ENCODE results near the gene FAM234A.
"Not testable (repeated sequence)": the region's sequence is repeated elsewhere in the genome, so short reads cannot be mapped to it uniquely, and the experiment has no call there.

Gene FAM234A

DNA sequence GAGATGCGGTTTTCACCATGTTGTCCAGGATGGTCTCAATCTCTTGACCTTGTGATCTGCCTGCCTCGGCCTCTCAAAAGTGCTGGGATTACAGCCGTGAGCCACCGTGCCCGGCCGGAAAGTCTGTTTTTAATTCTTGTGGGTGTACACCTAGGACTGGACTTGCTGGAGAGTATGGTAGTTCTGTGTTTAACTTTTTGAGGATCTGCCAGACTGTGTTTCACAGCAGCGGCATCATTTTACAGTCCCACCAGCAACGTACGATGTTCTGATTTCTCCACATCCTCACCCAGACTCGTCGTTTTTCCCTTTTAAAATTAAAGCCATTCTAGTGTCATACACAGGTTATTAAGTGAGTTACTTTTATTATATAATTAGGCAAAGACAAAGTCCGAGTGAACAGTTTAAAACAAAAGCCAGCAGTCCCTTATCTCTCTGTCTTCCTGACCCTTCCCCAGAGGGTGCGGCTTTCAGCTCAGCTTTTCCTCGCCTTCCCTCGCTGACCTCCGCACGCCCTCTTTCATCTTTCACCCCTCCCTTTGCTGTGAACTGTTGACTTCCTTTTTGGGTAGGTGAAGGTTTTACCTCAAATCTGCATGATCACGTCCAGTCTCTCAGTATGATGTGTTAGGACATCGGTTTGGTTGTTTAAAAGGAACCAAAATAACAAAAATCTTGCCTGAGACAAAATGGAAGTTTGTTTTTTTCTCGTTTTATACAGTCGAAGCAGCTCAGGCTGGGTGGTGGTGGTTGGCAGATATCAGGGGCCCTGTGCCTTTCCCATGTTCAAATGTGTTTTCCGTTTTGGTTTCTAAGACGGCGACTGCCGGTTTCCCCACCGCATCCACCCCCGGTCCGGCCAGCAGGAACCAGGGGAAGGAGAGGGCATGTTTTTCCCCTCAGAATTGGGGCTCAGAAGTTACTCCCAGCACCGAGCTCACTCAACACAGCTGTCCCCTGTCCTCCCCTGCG lies 18.0 kb downstream of the FAM234A start:
- Histone ChIP-seq H3K27ac (no peak overlapping the region), H3K4me3 (IDR thresholded peaks at IDR 0.05; ENCODE audit: insufficient read depth, low read depth, low read length) (no peak overlapping the region), H3K4me2 (no peak overlapping the region), H3K9ac (no peak overlapping the region), H3K27me3 (ENCODE audit: insufficient read depth, low read depth) (no peaks in the 10 kb centered on the region), H4K20me1 (ENCODE audit: insufficient read depth) (no peaks in the 10 kb centered on the region), H2AFZ (ENCODE audit: low read depth) (no peak overlapping the region), H3K36me3 (ENCODE audit: insufficient read depth) (no peaks in the 10 kb centered on the region), H3K4me1 (ENCODE audit: low read depth, poor library complexity, severe bottlenecking) (no peaks in the 10 kb centered on the region), H3K79me2 (ENCODE audit: insufficient read depth, low read depth) (no peaks in the 10 kb centered on the region)
- TF ChIP-seq, protein P1, sequence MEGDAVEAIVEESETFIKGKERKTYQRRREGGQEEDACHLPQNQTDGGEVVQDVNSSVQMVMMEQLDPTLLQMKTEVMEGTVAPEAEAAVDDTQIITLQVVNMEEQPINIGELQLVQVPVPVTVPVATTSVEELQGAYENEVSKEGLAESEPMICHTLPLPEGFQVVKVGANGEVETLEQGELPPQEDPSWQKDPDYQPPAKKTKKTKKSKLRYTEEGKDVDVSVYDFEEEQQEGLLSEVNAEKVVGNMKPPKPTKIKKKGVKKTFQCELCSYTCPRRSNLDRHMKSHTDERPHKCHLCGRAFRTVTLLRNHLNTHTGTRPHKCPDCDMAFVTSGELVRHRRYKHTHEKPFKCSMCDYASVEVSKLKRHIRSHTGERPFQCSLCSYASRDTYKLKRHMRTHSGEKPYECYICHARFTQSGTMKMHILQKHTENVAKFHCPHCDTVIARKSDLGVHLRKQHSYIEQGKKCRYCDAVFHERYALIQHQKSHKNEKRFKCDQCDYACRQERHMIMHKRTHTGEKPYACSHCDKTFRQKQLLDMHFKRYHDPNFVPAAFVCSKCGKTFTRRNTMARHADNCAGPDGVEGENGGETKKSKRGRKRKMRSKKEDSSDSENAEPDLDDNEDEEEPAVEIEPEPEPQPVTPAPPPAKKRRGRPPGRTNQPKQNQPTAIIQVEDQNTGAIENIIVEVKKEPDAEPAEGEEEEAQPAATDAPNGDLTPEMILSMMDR (conservative IDR thresholded peaks at IDR 0.05; ENCODE audit: low read depth, low read length): no peak

DNA sequence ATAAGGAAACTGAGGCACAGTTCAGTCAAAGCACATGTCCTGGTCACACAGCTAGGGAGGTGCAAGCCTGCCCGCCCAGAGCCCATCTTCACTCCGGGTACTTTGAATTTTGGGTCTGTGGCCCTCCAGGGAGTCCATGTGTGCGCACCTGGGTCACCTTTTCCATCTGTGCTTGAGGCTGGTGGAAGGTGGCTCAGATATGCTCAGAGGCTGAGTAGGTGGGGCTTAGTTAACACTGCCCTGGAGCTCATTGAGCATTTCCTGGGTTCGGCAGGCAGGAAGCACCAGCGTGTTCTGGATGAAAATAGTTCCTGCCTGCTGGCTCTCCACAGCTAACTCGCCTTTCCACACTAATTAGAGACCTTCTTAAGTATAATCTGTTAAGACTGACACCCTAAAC lies 19.2 kb downstream of the FAM234A start:
- no peaks in the 10 kb centered on the region for H3K36me3 ChIP-seq (ENCODE audit: insufficient read depth)
- no peak overlapping the region for H3K27ac ChIP-seq
- H3K4me1 ChIP-seq (ENCODE audit: low read depth, poor library complexity, severe bottlenecking): no peaks in the 10 kb centered on the region
- H3K4me2 ChIP-seq: no peak overlapping the region
- no peaks in the 10 kb centered on the region for H3K27me3 ChIP-seq (ENCODE audit: insufficient read depth, low read depth)
- no peak overlapping the region for H3K4me3 ChIP-seq (IDR thresholded peaks at IDR 0.05; ENCODE audit: insufficient read depth, low read depth, low read length)
- no peak overlapping the region for H2AFZ ChIP-seq (ENCODE audit: low read depth)
- H3K79me2 ChIP-seq (ENCODE audit: insufficient read depth, low read depth): no peaks in the 10 kb centered on the region
- no peak overlapping the region for H3K9ac ChIP-seq
- no peaks in the 10 kb centered on the region for H4K20me1 ChIP-seq (ENCODE audit: insufficient read depth)
- TF ChIP-seq, protein P1 (conservative IDR thresholded peaks at IDR 0.05; ENCODE audit: low read depth, low read length): no peak

DNA sequence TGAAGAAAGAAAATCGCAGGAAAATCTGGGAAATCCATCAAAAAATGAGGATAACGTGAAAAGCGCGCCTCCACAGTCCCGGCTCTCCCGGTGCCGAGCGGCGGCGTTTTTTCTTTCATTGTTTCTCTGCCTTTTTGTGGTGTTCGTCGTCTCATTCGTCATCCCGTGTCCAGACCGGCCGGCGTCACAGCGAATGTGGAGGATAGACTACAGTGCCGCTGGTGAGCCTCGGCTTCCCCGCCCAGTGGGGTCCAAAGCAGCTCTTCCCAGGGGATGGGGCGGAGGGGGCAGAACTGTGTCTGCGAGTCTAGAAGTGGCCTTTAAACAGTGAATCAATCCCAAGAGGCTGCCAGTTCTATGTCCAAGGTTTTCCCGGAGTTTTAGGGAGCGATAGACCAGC lies 19.8 kb downstream of the FAM234A start:
- TF ChIP-seq, protein P1 (conservative IDR thresholded peaks at IDR 0.05; ENCODE audit: low read depth, low read length): no peak
- Histone ChIP-seq H3K27me3 (ENCODE audit: insufficient read depth, low read depth) (no peaks in the 10 kb centered on the region), H3K4me1 (ENCODE audit: low read depth, poor library complexity, severe bottlenecking) (no peaks in the 10 kb centered on the region), H3K27ac (no peak overlapping the region), H2AFZ (ENCODE audit: low read depth) (no peak overlapping the region), H3K36me3 (ENCODE audit: insufficient read depth) (no peaks in the 10 kb centered on the region), H3K4me3 (IDR thresholded peaks at IDR 0.05; ENCODE audit: insufficient read depth, low read depth, low read length) (no peak overlapping the region), H3K79me2 (ENCODE audit: insufficient read depth, low read depth) (no peaks in the 10 kb centered on the region), H3K9ac (no peak overlapping the region), H3K4me2 (no peak overlapping the region), H4K20me1 (ENCODE audit: insufficient read depth) (no peaks in the 10 kb centered on the region)

DNA sequence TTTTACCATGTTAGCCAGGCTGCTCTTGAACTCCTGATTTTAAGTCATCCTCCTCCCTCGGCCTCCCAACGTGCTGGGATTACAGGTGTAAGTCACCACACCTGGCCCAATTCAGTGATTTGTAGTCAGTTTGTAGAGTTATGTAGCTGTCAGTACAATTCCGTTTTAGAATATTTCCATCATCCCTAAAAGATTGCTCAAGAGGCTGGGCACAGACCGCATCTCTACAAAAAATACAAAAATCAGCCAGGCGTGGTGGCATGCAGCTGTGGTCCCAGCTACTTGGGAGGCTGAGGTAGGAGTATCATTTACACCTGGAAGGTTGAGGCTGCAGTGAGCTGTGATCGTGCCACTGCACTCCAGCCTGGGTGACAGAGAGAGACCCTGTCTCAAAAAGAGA lies 20.6 kb downstream of the FAM234A start:
- Histone ChIP-seq H3K4me1 (ENCODE audit: low read depth, poor library complexity, severe bottlenecking) (no peaks in the 10 kb centered on the region), H3K4me3 (IDR thresholded peaks at IDR 0.05; ENCODE audit: insufficient read depth, low read depth, low read length) (no peak overlapping the region)

DNA sequence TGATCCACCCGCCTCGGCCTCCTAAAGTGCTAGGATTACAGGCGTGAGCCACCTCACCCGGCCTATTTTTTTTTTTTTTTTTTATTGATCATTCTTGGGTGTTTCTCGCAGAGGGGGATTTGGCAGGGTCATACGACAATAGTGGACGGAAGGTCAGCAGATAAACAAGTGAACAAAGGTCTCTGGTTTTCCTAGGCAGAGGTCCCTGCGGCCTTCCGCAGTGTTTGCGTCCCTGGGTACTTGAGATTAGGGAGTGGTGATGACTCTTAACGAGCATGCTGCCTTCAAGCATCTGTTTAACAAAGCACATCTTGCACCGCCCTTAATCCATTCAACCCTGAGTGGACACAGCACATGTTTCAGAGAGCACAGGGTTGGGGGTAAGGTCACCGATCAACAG lies 23.5 kb downstream of the FAM234A start:
- H4K20me1 ChIP-seq (ENCODE audit: insufficient read depth): not testable (repeated sequence)

More for the DNA sequence above, 20.6 kb downstream of the FAM234A start:
- Histone ChIP-seq H3K4me2 (no peak overlapping the region), H3K79me2 (ENCODE audit: insufficient read depth, low read depth) (no peaks in the 10 kb centered on the region), H4K20me1 (ENCODE audit: insufficient read depth) (no peaks in the 10 kb centered on the region), H2AFZ (ENCODE audit: low read depth) (no peak overlapping the region), H3K27ac (no peak overlapping the region), H3K9ac (no peak overlapping the region), H3K27me3 (ENCODE audit: insufficient read depth, low read depth) (no peaks in the 10 kb centered on the region), H3K36me3 (ENCODE audit: insufficient read depth) (no peaks in the 10 kb centered on the region)
- TF ChIP-seq, protein P1 (conservative IDR thresholded peaks at IDR 0.05; ENCODE audit: low read depth, low read length): no peak

More for the DNA sequence above, 23.5 kb downstream of the FAM234A start:
- H3K4me3 ChIP-seq (IDR thresholded peaks at IDR 0.05; ENCODE audit: insufficient read depth, low read depth, low read length); H3K27ac ChIP-seq; H3K36me3 ChIP-seq (ENCODE audit: insufficient read depth); H3K79me2 ChIP-seq (ENCODE audit: insufficient read depth, low read depth); H3K4me2 ChIP-seq; H3K9ac ChIP-seq; H3K4me1 ChIP-seq (ENCODE audit: low read depth, poor library complexity, severe bottlenecking); H2AFZ ChIP-seq (ENCODE audit: low read depth); H3K27me3 ChIP-seq (ENCODE audit: insufficient read depth, low read depth): not testable (repeated sequence)

Measured in KMS-11 (cell line).